HG03064 (cell line): ENCODE results near the gene TAP1.
A peak's percentile ranks its signal among the peaks of the same experiment; 100 is the strongest.

Source experiments
- ATAC-seq: cut with Tn5 transposase; IDR thresholded peaks from one replicate; pipeline ENCODE4 v1.9.1; 2021; ENCODE audit warnings: low read depth; ENCODE audit not compliant: unreplicated experiment

Gene TAP1

DNA sequence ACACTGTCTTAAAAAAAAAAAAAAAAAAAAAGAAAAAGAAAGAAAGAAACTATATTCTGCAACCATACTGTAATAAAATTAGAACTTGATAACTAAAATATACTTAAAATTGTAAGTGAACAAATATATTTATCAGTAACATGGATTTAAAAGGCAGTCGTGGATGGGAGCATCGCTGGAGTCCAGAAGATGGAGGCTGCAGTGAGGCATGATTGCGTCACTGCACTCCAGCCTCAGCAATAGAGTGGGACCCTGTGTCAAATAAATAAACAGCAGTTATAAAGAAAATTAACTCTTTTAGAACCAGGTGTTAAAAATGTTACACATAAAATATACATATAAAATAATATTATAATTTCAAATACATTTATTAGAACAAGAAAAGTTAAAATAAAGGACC lies 9.2 kb upstream of the TAP1 start:
- no peak for ATAC-seq

DNA sequence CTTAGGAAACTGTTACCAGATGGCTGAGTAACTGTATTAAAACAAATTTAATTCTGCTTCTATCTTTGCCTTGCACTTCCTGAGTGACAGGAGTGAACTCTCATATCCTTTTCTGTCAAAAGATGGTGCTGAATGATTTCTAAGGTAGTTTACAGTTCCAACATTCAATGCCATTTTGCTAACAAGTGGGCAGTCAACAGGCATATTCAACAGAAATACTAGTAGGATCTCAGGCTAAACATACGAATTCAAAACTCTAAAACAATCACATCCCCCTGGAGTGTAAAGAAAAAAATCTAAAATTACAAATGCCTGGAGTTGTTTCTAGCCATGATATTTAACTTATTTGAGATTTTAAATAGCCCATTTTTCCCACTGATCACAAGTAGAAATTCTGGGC lies 7.2 kb upstream of the TAP1 start:
- no peak for ATAC-seq

DNA sequence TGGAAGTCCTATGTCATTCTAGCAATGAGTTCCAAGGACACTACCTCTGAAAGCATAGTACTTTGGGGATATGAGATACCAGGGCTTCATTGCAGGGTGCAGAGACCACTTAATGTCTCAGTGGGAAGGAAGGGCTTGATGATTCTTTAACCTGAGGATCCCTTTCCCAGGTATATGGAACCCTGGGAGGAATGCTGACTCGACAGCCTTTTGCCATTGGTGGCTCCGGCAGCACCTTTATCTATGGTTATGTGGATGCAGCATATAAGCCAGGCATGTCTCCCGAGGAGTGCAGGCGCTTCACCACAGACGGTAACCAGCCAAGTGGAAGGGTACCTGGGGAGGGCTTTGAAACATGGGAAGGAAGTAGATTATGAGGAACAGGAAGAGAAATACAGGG lies 4.7 kb upstream of the TAP1 start:
- ATAC-seq, result no peak

DNA sequence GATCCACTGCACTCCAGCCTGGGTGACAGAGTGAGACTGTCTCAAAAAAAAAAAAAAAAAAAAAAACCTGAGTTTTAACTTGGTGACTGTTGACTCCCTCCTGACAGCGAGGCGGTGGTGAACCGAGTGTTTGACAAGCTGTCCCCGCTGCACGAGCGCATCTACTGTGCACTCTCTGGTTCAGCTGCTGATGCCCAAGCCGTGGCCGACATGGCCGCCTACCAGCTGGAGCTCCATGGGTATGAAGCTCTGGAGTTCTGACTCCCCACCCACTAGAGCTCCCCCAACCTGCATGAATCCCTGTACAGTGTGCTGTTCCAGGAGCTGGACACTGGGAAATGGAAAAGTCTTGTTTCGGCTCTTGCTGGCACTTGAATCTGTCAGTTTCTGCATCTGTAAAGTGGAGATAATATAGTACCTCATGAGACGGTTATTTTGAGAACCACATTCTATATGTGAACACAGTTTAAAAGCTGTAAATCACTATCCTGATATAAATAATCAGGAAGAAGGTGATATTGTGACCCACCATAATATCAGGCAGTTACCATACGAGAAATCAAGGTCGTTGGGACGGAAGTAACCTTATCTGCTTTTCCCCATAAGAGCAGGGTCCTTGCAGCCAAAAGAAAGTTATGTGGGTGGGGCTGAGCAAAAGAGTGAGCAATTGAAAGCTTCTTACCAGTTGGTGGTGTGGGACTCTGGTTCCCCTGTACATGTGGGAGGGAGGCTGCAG lies 3.8 kb upstream of the TAP1 start:
- no peak for ATAC-seq

DNA sequence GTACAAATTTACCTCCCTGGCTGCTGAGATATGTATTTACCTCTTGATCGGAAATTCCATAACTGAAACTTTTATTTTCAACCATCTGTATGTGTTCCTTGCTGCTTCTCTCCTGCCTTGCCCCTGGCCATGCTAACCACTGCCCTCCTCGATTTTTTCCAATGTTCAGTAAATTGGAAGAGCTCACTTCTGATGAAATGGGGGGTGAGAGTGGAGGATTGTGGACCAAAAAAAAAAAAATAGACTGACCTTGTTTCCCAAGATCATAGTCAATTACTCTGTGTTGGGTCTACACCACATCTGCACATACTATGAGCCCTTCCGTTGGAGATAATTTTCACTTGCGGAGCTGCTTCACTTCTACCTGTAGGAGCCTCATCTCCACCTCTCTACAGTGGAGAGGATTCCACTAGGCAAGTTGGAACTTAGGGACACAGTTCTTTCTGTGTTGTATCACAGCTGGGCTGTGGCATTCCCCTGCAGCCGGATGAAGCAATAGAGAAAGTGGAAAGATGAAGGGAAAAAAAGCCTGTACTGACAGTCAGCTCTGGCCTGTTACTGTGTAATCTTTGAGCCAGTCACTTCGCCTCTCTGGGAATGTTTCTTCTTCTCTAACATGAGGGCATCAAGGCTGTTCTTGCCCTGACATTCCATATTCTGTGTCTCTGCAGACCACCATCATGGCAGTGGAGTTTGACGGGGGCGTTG lies 2.1 kb upstream of the TAP1 start:
- ATAC-seq, result no peak

DNA sequence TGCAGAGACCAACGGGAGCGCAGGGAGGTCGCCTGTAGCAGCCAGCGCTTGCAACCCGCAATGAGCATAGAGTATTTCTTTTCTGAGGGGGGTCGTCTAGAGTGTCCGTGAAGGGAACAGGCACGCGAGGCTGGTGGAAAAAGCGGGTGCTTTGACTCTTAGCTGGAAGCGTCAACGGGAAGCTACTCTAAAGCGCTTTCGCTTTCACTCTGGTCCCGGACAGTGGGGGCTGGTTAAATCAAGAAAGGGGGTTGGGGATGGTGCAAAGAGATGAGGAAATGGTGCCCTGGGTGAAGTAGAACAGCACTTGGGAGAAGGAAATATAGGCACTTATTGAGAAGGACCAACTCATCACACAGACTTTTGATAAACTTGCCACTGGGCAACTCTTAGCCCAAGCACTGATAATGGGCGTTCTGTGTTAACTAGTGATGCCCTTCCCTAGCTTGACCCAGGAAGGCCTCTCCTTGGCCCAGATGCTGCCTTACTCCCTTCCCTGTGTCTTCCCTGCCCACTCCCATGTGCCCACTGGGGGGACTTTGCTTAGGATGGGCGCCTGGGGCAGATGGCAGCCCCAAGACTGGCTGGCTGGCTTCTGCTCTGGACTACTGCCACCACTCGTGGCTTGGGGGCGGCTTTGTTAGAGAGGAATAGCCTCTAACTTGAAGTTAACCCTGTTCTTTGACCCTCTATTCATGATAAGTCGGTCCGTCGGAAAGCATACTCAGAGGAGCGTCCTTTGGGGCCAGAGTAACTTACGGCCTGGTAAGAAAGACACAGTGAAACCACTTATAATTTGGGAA lies 1.1 kb upstream of the TAP1 start:
- no peak for ATAC-seq

DNA sequence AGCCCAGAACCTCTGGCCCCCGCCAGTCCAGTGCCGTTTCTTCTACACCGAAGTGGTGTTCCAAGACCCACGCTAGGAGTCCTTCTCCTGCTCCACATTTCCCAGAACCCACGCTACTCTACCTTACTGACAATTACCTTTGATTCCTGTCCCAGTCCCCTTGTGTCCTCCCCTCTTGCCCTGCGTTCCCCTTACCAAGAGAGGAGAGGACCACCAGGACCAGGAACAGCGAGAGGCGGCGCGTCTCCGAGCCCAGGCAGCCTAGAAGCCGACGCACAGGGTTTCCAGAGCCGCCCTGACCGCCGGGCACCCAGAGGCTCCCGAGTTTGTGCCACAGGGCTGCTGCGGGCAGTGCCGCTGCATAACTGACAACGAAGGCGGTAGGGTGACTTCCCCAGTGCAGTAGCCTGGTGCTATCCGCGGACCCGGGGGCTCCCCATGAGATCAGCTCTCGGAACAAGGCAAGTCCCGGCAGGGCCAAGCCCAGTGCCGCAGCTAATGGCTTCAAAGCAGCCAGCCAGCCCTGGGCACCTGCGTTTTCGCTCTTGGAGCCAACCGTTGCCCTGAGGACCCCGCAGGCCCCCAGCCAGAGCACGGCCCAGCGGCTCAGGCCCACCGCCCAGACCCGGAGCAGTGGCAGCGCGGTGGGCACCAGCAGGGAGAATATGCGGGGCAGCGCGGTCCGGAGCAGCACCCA lies 512 bp downstream of the TAP1 start:
- peak; percentile 23 for ATAC-seq

DNA sequence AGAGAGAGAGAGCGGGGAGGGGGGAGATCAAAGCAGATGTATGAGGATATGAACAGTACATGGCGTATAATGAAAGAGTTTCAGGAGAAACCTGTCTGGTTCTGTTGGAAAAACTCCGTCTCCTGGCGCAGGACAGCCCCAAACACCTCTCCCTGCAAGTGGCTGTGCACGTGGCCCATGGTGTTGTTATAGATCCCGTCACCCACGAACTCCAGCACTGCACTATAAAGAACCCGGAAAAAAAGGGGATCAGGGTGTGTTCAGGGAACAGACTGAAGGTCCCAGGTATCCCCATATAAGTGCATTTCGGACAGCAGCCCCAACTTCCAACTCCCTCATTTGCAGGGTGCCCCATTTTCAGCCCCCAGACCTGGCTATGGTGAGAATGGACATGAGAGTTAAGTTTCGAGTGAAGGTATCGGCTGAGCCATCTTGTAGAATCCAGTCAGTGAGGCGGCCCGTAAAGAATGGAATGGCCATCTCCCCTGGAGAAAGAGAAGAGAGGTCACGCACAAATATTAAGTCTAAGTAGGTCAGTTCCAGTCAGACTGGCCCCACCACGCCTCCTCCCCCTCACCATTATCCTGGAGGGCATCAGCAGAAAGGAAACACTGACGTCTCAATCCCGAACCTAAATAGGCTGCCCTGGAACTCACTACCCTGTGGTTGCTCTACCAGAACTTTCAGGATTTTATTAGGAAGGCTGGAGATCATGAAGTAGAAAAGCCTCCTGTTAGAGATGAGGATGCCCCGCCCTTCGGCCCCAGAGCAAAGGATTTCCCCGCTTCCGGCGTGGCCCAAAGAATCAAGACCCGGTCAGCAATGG lies 1.3 kb downstream of the TAP1 start:
- peak; percentile 16 for ATAC-seq

DNA sequence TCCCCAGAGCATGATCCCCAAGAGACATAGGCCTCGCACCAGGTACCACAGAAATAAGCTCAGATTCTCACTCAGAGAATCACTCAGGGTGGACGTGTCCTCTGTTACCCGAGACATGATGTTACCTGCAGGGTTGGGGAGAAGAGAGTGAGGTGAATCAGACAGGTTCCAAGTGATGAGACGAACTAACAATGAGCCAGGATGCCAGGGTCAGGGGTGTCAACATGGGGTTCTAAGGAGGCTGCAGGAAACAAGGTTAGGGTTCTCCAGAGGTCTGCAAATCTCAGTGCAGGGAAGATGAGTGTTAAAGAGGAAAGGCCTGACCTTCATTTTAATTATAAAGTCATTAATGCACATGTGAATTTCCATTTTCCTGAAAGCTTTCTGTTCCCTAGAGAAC lies 2.5 kb downstream of the TAP1 start:
- no peak for ATAC-seq

DNA sequence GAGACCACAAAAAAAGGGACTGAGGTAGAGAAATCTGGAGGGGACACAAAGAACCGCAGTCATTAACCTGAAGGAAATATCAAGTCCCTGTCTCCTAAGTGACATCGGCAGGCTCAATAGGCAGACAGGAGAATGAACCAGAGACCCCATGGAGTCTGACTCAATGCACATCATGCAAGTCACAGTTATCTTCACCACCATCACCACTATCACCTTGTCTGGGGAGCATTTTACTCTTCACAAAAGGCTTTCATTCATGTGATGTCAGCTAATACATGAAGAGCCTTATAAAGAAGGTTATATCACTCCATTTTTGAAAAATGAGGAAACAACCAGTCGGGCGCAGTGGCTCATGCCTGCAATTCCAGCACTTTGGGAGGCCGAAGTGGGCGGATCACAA lies 4.4 kb downstream of the TAP1 start:
- no peak for ATAC-seq

DNA sequence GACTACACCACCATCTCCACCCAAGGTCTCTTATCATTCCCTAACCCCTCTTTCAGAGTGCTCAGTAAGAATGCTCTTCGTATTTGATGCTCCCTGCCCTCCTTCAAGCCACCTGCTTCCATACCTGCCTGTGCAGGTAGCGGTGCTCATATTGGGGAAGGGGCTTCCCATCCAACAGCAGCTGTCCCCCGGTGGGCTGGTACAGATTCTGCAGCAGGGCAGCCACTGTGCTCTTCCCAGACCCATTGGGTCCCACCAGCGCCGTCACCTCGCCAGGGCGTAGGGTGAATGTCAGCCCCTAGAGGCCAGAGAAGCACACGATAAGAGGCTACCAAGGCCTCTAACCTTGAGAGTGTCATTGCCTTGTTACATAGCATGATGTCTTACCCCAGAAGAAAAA lies 5.7 kb downstream of the TAP1 start:
- no peak for ATAC-seq

DNA sequence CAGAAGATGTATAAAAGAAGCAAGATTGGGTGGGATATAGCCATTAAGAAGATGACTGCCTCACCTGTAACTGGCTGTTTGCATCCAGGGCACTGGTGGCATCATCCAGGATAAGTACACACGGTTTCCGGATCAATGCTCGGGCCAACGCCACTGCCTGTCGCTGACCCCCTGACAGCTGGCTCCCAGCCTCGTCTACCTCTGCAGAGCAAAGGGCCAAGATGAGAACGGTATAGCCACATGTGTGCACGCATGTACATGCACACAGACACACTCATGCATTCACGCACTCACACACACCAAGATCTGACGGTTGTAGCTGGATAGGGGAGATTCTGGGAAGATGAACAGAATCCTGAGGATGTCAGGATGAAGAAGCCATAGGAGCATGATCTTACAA lies 6.5 kb downstream of the TAP1 start:
- no peak for ATAC-seq

DNA sequence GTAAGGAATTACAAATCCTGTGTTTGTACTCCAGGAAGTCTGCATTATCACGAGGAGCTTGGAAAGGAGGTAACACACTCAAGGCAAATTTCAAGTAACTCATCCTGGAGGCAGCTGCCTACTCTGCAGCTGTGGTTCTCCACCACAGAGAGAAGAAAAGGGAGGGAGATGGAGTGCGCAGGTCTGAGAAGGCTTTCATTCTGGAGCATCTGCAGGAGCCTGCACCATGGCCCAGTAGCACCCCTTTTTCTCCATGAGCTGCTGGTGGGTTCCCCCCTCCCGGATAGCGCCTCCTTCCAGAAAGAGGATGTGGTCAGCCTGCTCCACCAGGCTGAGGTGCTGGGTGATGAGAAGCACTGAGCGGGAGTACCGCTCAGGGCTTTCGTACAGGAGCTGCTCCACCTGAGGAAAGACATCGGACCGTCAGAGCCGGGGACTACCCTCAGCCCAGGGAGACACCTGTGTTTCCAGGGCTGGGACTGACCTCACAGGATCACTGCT lies 8.1 kb downstream of the TAP1 start:
- ATAC-seq, result no peak

DNA sequence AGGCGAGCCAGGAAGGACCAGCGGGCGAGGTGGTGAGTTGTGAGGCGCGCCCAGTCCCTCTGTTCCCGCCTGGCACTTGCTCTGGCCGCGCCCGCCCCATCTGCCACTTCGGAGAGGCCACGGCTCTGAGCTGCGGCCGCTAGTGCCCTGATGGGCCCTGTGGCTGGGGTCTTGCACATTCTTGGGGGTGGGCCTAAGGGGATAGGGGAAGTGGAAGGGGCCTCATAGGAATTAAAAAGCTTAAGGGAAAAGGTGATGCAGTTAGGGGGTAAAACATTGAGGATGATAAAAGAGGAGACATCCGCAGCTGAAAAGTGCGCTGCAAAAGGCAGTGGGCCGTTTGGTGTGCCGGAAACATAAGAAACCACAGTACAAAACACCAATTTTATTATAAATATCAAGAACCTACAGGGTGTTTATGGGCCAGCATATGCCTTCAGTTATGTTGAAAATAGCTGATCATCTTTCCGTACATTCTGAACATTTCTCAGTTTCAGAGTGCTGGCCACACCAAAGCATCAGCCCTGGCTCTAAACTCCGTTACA lies 8.6 kb downstream of the TAP1 start:
- ATAC-seq, result no peak

DNA sequence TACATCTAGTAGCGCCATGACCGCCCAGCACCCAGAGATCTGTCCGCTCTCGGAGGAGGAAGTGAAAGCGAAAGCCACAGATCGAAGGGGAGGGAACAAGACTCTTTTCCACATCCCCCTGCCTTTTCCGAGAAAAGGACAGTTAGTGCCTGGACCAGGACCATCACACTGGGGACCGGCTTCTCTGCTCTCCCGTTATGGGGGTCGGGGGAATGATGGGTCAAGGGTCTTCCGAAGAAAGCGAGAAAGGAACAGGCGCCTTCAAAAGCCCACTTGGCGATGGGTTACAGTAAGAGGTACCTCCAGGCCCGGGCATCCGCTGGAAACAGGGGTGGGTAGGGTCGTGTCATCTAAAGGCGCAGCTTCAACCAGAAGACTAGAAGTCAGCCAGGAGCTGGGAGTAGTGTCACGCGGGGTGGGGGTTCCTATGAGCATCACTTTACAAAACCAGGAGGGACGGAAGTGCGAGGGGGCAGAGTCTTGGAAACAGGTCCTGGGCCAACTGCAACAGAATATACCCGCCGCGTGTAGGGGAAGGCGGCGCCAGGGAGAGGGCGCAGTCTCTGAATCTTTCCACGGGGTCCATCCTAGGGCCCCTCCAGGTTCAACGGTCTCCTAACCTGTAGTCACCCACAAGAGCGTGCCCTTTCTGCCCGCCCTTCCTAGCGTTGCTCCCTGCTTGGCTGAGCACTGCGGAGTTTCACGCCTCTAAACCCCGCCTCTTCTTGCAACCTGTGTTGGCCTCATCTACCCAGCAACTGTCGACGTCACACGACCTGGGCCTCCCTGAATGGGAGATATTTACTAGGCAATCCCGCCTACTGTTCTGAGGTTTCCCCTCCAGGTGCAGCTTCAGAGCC lies 9.3 kb downstream of the TAP1 start, which contains the start of gene PSMB8:
Gene PSMB8, minus strand, starts transcription at position 69 of the 860 bp plus-strand sequence. Its CDS starts 51 bp downstream, at position 18.
- ATAC-seq, result peak; percentile 48

DNA sequence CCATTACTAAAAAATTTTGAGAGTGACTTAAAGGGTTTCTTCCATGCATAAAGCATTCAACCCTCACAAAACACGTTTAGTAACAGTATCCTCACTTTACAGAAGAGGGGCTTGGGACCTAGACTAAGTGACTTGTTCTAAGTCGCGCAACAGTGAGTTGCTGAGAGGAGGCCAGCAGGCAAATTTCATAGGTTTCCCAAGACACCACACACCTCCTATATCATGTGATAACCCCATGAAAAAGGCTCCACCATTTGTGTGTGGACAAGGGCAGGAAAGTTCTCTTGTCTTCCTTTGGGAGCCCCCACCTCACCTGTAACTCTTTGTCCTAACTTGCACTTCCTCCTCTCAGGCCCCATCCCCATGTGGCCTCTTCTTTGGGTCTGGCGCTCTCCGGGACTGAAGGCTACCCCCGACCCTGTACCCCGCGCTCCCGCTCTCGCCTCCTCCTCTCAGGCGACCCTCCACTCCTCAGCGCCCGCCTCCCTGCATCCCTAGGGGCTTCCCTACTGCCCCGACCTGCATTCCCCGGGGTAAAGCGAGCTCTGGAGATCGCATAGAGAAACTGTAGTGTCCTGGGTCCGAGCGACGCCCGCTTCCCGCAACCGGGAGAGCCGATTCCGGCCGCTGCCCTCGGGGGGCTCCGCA lies 10.0 kb downstream of the TAP1 start:
- ATAC-seq, result no peak

DNA sequence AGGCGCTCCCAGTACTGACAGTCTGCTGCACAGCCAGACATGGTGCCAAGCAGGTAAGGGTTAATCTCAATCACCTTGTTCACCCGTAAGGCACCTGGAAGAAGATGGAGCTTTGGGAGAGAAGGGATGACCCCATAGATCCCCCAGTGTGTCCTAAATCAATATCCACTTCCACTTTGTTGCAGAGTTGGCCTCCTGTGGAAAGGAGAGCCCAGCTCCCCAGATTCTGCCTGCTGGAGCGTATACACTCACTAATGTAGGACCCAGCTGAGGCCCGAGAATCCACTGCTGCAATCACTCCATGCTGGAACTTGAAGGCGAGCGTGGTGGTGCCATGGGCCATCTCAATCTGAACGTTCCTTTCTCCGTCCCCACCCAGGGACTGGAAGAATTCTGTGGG lies 10.8 kb downstream of the TAP1 start:
- ATAC-seq, result no peak

DNA sequence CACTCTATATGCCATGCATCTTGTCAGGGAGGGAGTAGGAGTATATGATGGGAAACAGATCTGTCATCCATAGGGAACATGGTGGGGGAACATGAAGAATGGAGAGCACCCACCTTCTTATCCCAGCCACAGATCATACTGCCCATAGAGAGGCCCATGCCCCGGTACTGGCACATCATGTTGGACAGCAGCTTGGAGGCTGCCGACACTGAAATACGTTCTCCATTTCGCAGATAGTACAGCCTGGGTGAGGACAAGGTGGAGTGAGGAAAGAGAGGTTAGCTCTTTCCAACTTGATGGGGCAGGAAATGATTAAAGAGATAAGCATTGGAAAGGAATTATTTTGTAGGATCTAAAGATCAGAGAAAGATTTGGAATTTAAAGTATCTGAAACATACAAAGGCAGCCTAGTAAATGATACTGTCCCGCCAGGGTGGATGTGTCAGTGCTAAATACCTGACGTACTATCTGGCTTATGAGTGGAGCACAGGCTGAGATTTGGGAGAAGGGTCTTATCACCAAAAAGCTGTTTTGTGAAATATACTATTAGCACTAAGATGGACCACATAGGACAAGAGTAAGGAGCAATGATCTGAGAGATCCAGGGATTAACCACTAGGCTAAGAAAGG lies 11.4 kb downstream of the TAP1 start:
- ATAC-seq, result no peak
